GM10266 (cell line): ENCODE results near the gene NRG2.

ENCODE experiments used
- DNase-seq: peaks from one replicate; pipeline ENCODE4 v3.0.0; 2012; ENCODE audit errors: extremely low spot score
- CTCF ChIP-seq: IDR thresholded peaks from 2 replicates; pipeline ENCODE4 v1.5.1; 2012; ENCODE audit warnings: mild to moderate bottlenecking, low read depth; ENCODE audit not compliant: control insufficient read depth, insufficient read depth; ENCODE audit errors: missing control alignments

NRG2 gene

GRCh38 chr5:139924294-139925215 is 118.5 kb downstream of the NRG2 start:
- DNase-seq = no peak

GRCh38 chr5:139919308-139919707 is 123.8 kb downstream of the NRG2 start:
- DNase-seq = no peak
- no peak for TF ChIP-seq CTCF

More at GRCh38 chr5:139924294-139925215, 118.5 kb downstream of the NRG2 start:
- no peak for TF ChIP-seq CTCF

- TF ChIP-seq CTCF = no peak
These were observed 127.3 kb downstream of the NRG2 start for GRCh38 chr5:139915834-139916233.

GRCh38 chr5:139915266-139915665 is 127.8 kb downstream of the NRG2 start:
- TF ChIP-seq CTCF = no peak
- no peak for DNase-seq

More at GRCh38 chr5:139915834-139916233, 127.3 kb downstream of the NRG2 start:
- DNase-seq = no peak

- no peak for TF ChIP-seq CTCF
- DNase-seq = no peak
These were observed 128.8 kb downstream of the NRG2 start for GRCh38 chr5:139914218-139914807.

- no peak for TF ChIP-seq CTCF
- DNase-seq = no peak
These were observed 130.3 kb downstream of the NRG2 start for GRCh38 chr5:139912804-139913203.

GRCh38 chr5:139912158-139912557 is 130.9 kb downstream of the NRG2 start:
- DNase-seq = no peak
- no peak for TF ChIP-seq CTCF
